SJSA1 (cell line): Measurements from ENCODE around the gene DTNA. TPM values are rescaled to one million over a fixed set of nuclear protein-coding genes. Genes with fewer than 3 reads are reported as not detected.
"Not testable (repeated sequence)": the region's sequence is repeated elsewhere in the genome, so short reads cannot be mapped to it uniquely, and the experiment has no call there.

Experiments
- DNase-seq, 2 experiments: peaks; one replicate each; pipeline ENCODE4 v3.0.0-alpha.2; 2015 to 2020; ENCODE audit warnings: low spot score in 2 of 2, low read depth in 1 of 2
- H3K27ac ChIP-seq: fragments of 250-450 bp; sonication (Bioruptor Pico); 2 replicates; pipeline ENCODE4 v1.5.1; 2020; ENCODE audit warnings: mild to moderate bottlenecking, moderate library complexity
- H3K27me3 ChIP-seq: fragments of 250-450 bp; sonication (Bioruptor Pico); replicated peaks from 2 replicates; pipeline ENCODE4 v1.5.1; 2020; ENCODE audit warnings: mild to moderate bottlenecking, moderate library complexity
- H3K36me3 ChIP-seq: fragments of 250-450 bp; sonication (Bioruptor Pico); 2 replicates; pipeline ENCODE4 v1.5.1; 2020; ENCODE audit warnings: mild to moderate bottlenecking
- H3K4me1 ChIP-seq: fragments of 250-450 bp; sonication (Bioruptor Pico); replicated peaks from 2 replicates; pipeline ENCODE4 v1.6.1; 2021; ENCODE audit warnings: mild to moderate bottlenecking
- H3K4me3 ChIP-seq: fragments of 250-450 bp; sonication (Bioruptor Pico); 2 replicates; pipeline ENCODE4 v1.5.1; 2020; ENCODE audit warnings: mild to moderate bottlenecking
- H3K9me3 ChIP-seq: fragments of 250-450 bp; sonication (Bioruptor Pico); replicated peaks from 2 replicates; pipeline ENCODE4 v1.5.1; 2020; ENCODE audit warnings: mild to moderate bottlenecking
- total RNA-seq: library from RNA; depleted of rRNA; stranded (reverse); fragments of >200 nt; shearing (Covaris generic); gene quantifications from 2 replicates; pipeline ENCODE4 v1.2.3, GENCODE V29; 2014

DTNA gene
- total RNA-seq, 1 experiment from 2014 or later = 5.8 TPM

DNA sequence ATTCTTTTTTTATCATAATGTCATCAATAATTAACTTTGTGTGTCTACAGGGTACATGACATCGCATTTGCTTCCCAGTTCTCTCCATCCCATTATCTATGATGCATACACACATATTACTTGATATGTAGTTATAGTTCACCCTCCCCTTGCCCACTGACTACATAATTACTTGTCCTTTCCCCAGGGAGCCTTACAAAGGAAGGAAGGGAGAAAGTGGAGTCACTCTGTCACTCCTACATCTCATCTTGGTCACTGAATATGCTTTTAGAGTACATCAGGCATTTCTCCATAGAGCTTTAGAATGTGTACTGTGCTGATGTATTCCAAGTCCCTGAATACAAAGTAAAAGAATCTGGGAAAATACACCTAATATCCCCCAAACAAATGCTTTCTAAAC, 6.0 kb upstream of the DTNA start:
- Histone ChIP-seq H3K27me3 (no peaks in the 10 kb centered on the region), H3K36me3 (no peaks in the 10 kb centered on the region), H3K4me3 (no peak overlapping the region), H3K27ac (no peak overlapping the region), H3K9me3 (no peaks in the 10 kb centered on the region), H3K4me1 (peaks cover 25% of the 10 kb centered on the region)
- no peak for DNase-seq

- no peak overlapping the region for H3K4me3 ChIP-seq
- H3K9me3 ChIP-seq = no peaks in the 10 kb centered on the region
- peaks cover 32% of the 10 kb centered on the region for H3K4me1 ChIP-seq
- DNase-seq = no peak
- H3K36me3 ChIP-seq = no peaks in the 10 kb centered on the region
- no peak overlapping the region for H3K27ac ChIP-seq
- H3K27me3 ChIP-seq = no peaks in the 10 kb centered on the region
Observed at GRCh38 chr18:34704823-34705222, 5.3 kb upstream of the DTNA start.

GRCh38 chr18:34707670-34708069, 2.4 kb upstream of the DTNA start:
- peaks cover 47% of the 10 kb centered on the region for H3K4me1 ChIP-seq
- peak; percentile 76 to 96 for DNase-seq
- H3K36me3 ChIP-seq = no peaks in the 10 kb centered on the region
- H3K9me3 ChIP-seq = no peaks in the 10 kb centered on the region
- H3K4me3 ChIP-seq = no peak overlapping the region
- H3K27me3 ChIP-seq = no peaks in the 10 kb centered on the region
- peak overlapping the region; percentile 80 for H3K27ac ChIP-seq

- no peaks in the 10 kb centered on the region for H3K27me3 ChIP-seq
- H3K27ac ChIP-seq = peak overlapping the region; percentile 80
- H3K36me3 ChIP-seq = no peaks in the 10 kb centered on the region
- DNase-seq = peak in 1 of 2 experiments; percentile 21
- peaks cover 47% of the 10 kb centered on the region for H3K4me1 ChIP-seq
- H3K9me3 ChIP-seq = no peaks in the 10 kb centered on the region
- H3K4me3 ChIP-seq = no peak overlapping the region
Observed at GRCh38 chr18:34709104-34709503, 994 bp upstream of the DTNA start.

- H3K4me1 ChIP-seq = peaks cover 47% of the 10 kb centered on the region
- no peak for DNase-seq
- H3K9me3 ChIP-seq = no peaks in the 10 kb centered on the region
- no peaks in the 10 kb centered on the region for H3K36me3 ChIP-seq
- no peaks in the 10 kb centered on the region for H3K27me3 ChIP-seq
- peak overlapping the region; percentile 20 for H3K4me3 ChIP-seq
- peak overlapping the region; percentile 80 for H3K27ac ChIP-seq
Observed at GRCh38 chr18:34710458-34710914, 388 bp downstream of the DTNA start.

GRCh38 chr18:34710934-34711333, 836 bp downstream of the DTNA start:
- Histone ChIP-seq H3K9me3 (no peaks in the 10 kb centered on the region), H3K4me3 (peak overlapping the region; percentile 20), H3K36me3 (no peaks in the 10 kb centered on the region), H3K27me3 (no peaks in the 10 kb centered on the region), H3K4me1 (peaks cover 47% of the 10 kb centered on the region), H3K27ac (peak overlapping the region; percentile 80)
- peak; percentile 54 to 56 for DNase-seq

GRCh38 chr18:34716111-34716510, 6.0 kb downstream of the DTNA start:
- H3K27ac ChIP-seq, H3K27me3 ChIP-seq, H3K4me1 ChIP-seq, H3K36me3 ChIP-seq, H3K9me3 ChIP-seq, DNase-seq, H3K4me3 ChIP-seq: not testable (repeated sequence)

GRCh38 chr18:34718610-34719009, 8.5 kb downstream of the DTNA start:
- DNase-seq = no peak
- H3K9me3 ChIP-seq = no peaks in the 10 kb centered on the region
- H3K27me3 ChIP-seq = no peaks in the 10 kb centered on the region
- no peaks in the 10 kb centered on the region for H3K36me3 ChIP-seq
- no peak overlapping the region for H3K4me3 ChIP-seq
- H3K4me1 ChIP-seq = 0 out of 2 replicates have a peak, but pooled peaks cover 5% of the 10 kb centered on the region
- H3K27ac ChIP-seq = no peak overlapping the region

DNA sequence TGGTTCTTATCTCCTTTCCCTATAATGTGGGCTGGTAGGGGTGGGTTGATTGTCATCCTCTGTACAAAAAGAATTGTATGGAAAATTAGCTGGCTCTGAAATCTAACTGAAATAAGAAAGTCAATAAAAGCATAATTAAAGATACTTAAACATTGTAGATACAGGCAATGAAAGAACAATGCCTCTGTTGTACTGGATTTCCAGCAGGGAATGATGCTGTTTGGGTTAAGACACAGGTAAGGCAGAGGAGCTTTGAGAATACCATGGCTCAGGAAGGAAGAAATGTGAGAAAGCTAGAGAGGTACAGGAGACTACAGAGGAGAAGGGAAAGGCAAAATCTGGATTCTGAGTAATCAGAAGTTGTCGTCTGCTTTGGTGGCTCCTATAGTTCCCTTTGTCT, 10.1 kb downstream of the DTNA start:
- Histone ChIP-seq H3K27me3 (no peaks in the 10 kb centered on the region), H3K36me3 (no peaks in the 10 kb centered on the region), H3K4me3 (no peak overlapping the region), H3K9me3 (no peaks in the 10 kb centered on the region), H3K27ac (no peak overlapping the region), H3K4me1 (0 out of 2 replicates have a peak, but pooled peaks cover 5% of the 10 kb centered on the region)
- DNase-seq = no peak

DNA sequence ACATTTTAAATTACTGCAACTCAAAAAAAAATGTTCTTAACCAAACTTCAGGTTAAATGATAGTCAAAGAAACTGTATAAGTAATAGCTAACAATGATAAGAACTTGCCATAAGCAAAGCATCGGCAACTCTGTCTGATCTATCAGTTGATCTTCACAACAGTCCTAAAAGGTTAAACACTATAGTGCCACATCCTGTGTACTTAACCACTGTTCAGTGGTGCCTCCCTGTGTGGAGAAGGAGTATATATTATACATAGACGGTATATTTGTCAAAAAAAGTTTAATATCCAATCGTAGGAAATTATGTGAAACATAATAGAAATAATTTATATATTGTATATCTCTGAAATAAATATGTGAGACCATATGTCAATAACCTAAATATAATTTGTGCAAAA, 13.0 kb downstream of the DTNA start:
- Histone ChIP-seq H3K9me3 (no peaks in the 10 kb centered on the region), H3K27ac (no peak overlapping the region), H3K4me3 (no peak overlapping the region), H3K4me1 (0 out of 2 replicates have a peak, but pooled peaks cover 5% of the 10 kb centered on the region), H3K27me3 (no peaks in the 10 kb centered on the region), H3K36me3 (no peaks in the 10 kb centered on the region)
- no peak for DNase-seq

GRCh38 chr18:34725737-34726136, 15.6 kb downstream of the DTNA start:
- not testable (repeated sequence) for H3K27me3 ChIP-seq, H3K9me3 ChIP-seq, H3K4me3 ChIP-seq

GRCh38 chr18:34726286-34727004, 16.3 kb downstream of the DTNA start:
- Histone ChIP-seq H3K36me3 (no peaks in the 10 kb centered on the region), H3K27ac (no peak overlapping the region), H3K4me3 (no peak overlapping the region), H3K9me3 (no peaks in the 10 kb centered on the region), H3K4me1 (peaks cover 10% of the 10 kb centered on the region; the same call in 1 of the 2 replicates), H3K27me3 (no peaks in the 10 kb centered on the region)
- DNase-seq = no peak

More at GRCh38 chr18:34725737-34726136, 15.6 kb downstream of the DTNA start:
- DNase-seq, H3K36me3 ChIP-seq, H3K27ac ChIP-seq: not testable (repeated sequence)
- peaks cover 13% of the 10 kb centered on the region; the same call in 1 of the 2 replicates for H3K4me1 ChIP-seq

GRCh38 chr18:34729264-34729663, 19.2 kb downstream of the DTNA start:
- Histone ChIP-seq H3K27me3 (no peaks in the 10 kb centered on the region), H3K4me1 (peaks cover 9% of the 10 kb centered on the region), H3K9me3 (no peaks in the 10 kb centered on the region), H3K36me3 (no peaks in the 10 kb centered on the region), H3K4me3 (no peak overlapping the region), H3K27ac (no peak overlapping the region)
- peak in 1 of 2 experiments; percentile 29 for DNase-seq

DNA sequence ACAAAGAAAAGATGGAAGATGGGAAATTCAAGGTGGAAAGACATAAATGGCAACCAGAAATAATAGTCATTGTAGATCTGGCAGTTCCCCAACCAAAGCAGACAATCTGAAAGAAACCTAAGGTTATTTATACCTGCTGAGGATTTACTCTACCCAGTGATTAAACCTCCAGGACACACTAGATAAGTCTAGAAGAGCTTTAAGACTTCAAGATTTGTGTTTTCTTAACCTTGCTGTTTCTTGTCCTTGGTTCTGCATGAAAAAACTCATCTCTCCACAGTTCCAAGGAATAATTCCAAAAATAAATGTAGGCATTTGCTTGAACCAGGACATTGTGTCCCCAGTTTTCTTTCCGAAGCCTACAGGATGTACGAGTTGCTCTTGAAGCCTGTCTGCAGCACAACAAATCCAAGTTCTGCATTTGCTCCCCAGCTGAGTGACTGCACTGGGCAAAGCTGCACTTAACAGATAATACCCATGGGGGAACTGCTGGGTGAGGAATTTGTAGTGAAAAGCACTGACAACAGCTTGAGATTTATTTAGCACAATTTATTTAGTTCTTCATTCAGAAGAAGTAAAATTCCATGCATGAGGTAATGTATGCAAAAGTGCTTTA, 19.8 kb downstream of the DTNA start:
- Histone ChIP-seq H3K36me3 (no peaks in the 10 kb centered on the region), H3K4me1 (peaks cover 13% of the 10 kb centered on the region), H3K9me3 (no peaks in the 10 kb centered on the region), H3K4me3 (no peak overlapping the region), H3K27me3 (no peaks in the 10 kb centered on the region), H3K27ac (no peak overlapping the region)
- DNase-seq = no peak
